ENCODE results near the gene CSNK1G2.

The CSNK1G2 gene

GRCh38 chr19:1920644-1921043 lies 20.3 kb upstream of the CSNK1G2 start:
- DNase-seq = no peak

GRCh38 chr19:1921326-1921725 lies 19.6 kb upstream of the CSNK1G2 start:
- no peak for DNase-seq

- DNase-seq = no peak
These were observed 19.1 kb upstream of the CSNK1G2 start for GRCh38 chr19:1921825-1922224.

- no peak for DNase-seq
These were observed 18.2 kb upstream of the CSNK1G2 start for GRCh38 chr19:1922803-1923202.

GRCh38 chr19:1923319-1923718 lies 17.7 kb upstream of the CSNK1G2 start:
- DNase-seq = no peak

- no peak for DNase-seq
These were observed 16.5 kb upstream of the CSNK1G2 start for GRCh38 chr19:1924320-1924961.

- no peak for DNase-seq
These were observed 15.4 kb upstream of the CSNK1G2 start for GRCh38 chr19:1925544-1925943.

- DNase-seq = peak; percentile 60
These were observed 11.8 kb upstream of the CSNK1G2 start for GRCh38 chr19:1929021-1929742.

GRCh38 chr19:1931445-1931844 lies 9.5 kb upstream of the CSNK1G2 start:
- no peak for DNase-seq

GRCh38 chr19:1932395-1932794 lies 8.6 kb upstream of the CSNK1G2 start:
- DNase-seq = no peak

- DNase-seq = no peak
These were observed 7.7 kb upstream of the CSNK1G2 start for GRCh38 chr19:1933244-1933643.

GRCh38 chr19:1933942-1934341 lies 7.0 kb upstream of the CSNK1G2 start:
- DNase-seq = no peak

GRCh38 chr19:1935484-1936208 lies 5.3 kb upstream of the CSNK1G2 start:
- no peak for DNase-seq

- no peak for DNase-seq
These were observed 4.5 kb upstream of the CSNK1G2 start for GRCh38 chr19:1936430-1936829.

- no peak for DNase-seq
These were observed 3.9 kb upstream of the CSNK1G2 start for GRCh38 chr19:1936916-1937610.

- no peak for DNase-seq
These were observed 2.9 kb upstream of the CSNK1G2 start for GRCh38 chr19:1938071-1938470.

- DNase-seq = peak; percentile 67
These were observed 1.3 kb downstream of the CSNK1G2 start for GRCh38 chr19:1942078-1942933.

GRCh38 chr19:1942934-1943555 lies 2.1 kb downstream of the CSNK1G2 start:
- no peak for DNase-seq

- no peak for DNase-seq
These were observed 2.7 kb downstream of the CSNK1G2 start for GRCh38 chr19:1943661-1944087.

- DNase-seq = no peak
These were observed 3.3 kb downstream of the CSNK1G2 start for GRCh38 chr19:1944088-1944915.

Measured in activated gamma-delta T cell (primary cell).